Measurements from ENCODE around the gene MARVELD1. TPM values are rescaled to one million over a fixed set of nuclear protein-coding genes. Genes with fewer than 3 reads are reported as not detected.

The MARVELD1 gene
- total and polyA plus RNA-seq, 2 of the 8 experiments (the other 6 are each of a cell fraction or from before 2014, with no cell fraction given) = 28.1 to 37.3 TPM

DNA sequence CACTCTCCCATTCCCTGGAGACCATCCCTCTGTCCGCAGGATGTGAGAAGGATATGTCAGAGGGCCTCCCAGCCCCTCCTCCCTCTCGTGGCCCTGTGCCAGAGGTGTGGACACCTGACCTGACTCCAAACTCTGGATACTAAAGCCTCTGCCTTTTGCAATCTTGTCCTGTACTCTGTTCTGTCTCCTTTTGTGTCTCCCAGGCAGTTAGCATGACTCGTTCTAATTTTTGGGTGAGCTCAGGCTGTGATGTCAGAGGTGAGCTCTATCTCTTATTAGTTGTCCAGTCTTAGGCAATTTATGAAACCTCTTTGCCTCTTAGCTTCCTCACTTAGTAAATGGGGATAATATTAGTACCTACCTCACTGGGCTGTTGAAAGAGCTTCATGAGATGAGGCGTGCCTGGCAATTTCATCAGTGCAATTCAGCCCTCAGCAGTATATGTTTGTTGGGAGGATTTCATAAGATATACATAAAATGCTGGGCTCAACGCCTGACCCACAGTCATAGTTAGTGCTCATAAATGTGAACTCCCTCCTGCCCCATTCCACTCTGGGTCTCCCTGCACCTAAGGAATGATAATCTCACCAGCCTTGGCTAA, 10.9 kb downstream of the MARVELD1 start (continued):
- TF ChIP-seq ATF2 (IDR thresholded peaks at IDR 0.05; ENCODE audit: low read length) = no peak
- no peak for TF ChIP-seq NRF1 (IDR thresholded peaks at IDR 0.05; ENCODE audit: low read depth, low read length)
- no peak for TF ChIP-seq ATF3 (IDR thresholded peaks at IDR 0.05; ENCODE audit: insufficient read depth, low read depth, low read length)
- no peak for TF ChIP-seq CHD1 (IDR thresholded peaks at IDR 0.05; ENCODE audit: low read depth, low read length)
- no peak for TF ChIP-seq KDM4A (IDR thresholded peaks at IDR 0.05; ENCODE audit: low read depth, low read length, severe bottlenecking)
- no peak for TF ChIP-seq ZNF274 (IDR thresholded peaks at IDR 0.05; ENCODE audit: borderline replicate concordance, extremely low read depth, low read length)
